Epithelial cell of prostate (primary cell): ENCODE measurements around the gene BORCS8.
A peak's percentile ranks its signal among the peaks of the same experiment; 100 is the strongest.
"Not testable (repeated sequence)": the region's sequence is repeated elsewhere in the genome, so short reads cannot be mapped to it uniquely, and the experiment has no call there.

ENCODE experiments used
- DNase-seq: peaks from one replicate; pipeline ENCODE4 v3.0.0-alpha.2; 2011; ENCODE audit warnings: low read depth, low spot score
- H3K27ac ChIP-seq: fragments of 450-650 bp; 2 replicates; pipeline ENCODE4 v1.5.1; 2017; ENCODE audit warnings: mild to moderate bottlenecking

Gene BORCS8

DNA sequence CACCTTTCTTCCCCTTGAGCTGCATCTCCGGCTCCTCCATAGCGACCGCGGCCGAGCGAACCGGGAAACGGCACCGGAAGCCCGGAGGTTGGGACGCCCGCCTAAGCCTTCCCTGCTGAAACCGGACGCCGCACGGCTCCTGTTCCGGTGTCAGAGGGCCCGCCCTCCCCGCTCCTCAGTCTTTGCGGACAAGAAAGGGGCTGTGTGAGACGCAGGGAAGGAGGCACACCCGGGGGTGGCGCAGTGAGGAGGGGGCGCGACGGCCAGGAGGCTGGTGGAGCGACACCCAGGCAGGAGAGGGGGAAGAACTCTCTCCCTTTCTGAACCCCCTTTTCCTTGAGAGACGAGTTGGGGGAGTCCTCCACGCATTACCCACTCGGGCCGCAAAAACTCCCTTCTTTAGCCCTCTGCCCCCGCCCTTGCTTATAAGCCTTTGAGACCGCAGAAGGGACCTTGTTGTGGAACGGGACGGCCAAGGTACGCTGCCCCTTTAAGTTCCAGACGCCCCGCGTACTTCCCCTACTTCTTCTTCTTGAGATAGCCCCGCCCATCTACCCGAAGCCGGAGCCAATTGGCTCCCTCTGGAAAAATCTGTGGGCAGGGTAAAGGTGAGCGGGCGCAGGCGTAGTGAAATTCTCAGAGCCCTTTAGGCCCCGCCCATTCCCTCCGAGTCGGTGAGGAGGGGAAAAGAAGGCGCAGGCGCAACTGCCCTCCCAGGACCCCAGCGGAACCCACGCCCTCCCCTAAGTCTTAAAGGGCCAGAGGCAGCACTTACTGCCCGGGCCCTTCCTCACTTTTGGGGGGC is at the start of gene BORCS8, which contains the start of gene RFXANK:
TSS of gene BORCS8 (minus strand) at position 75 of the 805 bp plus-strand sequence. CDS start at position 40, 35 bp downstream.
TSS of gene RFXANK (plus strand) at position 181 of the 805 bp plus-strand sequence. CDS start 1,689 bp downstream, outside the sequence.
- peak within 1 kb of the TSS; percentile 94 for H3K27ac ChIP-seq
- peak; percentile 85 for DNase-seq

DNA sequence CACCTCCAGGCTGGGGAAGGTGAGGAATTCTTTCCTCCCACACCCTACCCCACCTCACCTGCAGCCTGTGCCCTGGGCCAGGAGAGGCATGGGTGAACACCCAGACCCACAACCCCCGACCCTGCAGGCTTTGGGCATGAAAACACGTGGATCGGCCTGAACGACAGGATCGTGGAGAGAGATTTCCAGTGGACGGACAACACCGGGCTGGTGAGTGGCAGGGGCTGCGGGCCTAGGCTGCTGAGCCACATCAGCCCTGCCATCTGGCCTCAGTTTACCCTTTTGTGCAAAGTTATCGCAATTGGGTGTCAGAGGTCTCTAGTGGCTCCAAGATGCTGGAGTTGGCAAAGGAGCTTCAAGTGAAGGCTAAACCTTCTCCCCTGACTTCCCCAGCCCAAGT is 48.5 kb upstream of the BORCS8 start:
- no peak overlapping the region for H3K27ac ChIP-seq
- DNase-seq = no peak

DNA sequence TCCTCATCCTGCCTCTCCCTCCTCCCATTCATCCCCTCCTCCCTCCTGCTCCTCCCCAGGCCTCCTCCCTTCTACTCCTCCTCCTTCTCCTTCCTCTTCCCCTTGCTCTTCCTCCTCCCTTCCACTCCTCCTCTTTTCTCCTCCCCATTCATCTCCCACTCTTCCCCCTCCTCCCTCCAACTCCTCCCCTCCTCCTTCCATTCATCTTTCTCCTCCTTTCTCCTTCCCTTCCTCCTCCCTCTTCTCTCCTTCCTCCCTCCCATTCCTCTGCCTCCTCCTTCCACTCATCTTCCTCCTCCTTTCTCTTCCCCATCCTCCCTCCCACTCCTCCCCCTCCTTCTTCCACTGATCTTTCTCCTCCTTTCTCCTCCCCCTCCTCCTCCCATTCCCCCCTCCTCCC is 47.7 kb upstream of the BORCS8 start:
- no peak for DNase-seq
- H3K27ac ChIP-seq = no peak overlapping the region

DNA sequence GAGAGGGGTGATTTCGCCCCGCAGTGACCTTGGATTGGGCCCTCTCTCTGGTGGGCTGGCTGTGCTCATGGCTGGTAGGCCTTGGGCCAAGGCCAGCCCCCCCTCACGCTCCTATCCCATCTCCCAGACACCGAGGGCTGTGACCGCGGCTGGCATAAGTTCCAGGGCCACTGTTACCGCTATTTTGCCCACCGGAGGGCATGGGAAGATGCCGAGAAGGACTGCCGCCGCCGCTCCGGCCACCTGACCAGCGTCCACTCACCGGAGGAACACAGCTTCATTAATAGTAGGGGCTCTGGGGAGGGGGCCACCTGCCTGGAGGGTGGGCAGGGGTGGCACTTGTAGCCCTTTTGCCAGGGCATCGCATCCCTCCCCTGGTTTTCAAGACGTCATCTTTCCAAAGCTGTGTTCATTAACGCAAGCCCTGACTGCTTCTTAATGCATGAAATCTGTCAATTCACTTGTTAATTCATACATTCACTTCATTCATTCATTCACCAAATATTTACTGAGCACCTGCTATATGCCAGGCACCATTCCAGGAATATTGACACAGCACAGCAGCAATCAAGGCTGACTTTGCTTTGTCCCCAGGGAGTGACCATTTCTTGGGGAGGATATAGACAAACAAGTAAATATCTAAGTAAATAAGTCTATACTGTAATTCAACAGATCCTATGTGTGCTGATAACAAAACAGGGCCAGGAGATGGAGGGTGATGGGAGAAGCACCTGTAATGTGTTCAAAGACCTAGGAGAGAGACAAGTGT is 46.4 kb upstream of the BORCS8 start:
- no peak for DNase-seq
- H3K27ac ChIP-seq = no peak overlapping the region

DNA sequence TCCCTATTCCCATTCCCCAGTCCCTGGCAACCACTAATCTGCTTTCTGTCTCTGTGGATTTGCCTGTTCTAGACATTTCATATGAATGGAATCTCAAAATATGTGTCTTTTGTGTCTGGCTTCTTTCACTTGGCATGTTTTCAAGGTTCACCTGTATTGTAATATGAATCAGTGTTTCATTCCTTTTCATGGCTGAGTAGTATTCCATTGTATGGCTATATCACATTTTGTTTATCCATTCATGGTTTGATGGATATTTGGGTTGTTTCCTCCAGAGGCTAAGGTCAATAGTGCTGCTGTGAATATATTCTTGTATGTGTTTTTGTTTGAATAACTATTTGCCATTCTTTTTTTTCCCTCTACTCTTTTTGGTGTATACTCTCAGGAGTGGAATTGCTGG is 44.2 kb upstream of the BORCS8 start:
- H3K27ac ChIP-seq = no peak overlapping the region
- DNase-seq = no peak

DNA sequence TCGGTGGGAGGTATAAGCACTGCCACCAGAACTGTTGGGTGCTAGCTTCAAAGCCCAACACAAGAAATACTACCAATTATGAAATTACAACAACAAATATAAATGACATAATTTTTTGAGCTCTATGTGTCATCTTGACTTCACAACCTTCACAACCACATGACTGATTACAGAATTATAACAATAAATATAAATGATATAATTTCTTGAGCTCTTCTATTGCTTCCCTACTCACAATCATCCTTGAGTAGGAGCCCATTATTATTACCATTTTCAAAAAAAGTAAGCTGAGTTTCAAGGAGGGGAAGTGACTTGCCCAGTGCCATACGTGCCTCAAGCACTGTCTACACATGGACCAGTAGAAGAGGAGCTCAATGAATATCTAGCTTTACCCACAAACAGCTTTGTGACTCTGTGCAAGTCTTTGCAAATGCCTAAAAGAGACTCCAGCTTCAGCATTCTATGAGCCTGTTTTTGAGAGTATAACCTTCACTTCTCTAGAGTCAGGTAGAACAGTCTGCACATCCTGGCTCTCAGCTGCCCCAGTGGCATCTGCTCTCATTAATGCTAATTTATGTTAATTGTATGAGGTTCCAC is 42.4 kb upstream of the BORCS8 start:
- no peak for DNase-seq

DNA sequence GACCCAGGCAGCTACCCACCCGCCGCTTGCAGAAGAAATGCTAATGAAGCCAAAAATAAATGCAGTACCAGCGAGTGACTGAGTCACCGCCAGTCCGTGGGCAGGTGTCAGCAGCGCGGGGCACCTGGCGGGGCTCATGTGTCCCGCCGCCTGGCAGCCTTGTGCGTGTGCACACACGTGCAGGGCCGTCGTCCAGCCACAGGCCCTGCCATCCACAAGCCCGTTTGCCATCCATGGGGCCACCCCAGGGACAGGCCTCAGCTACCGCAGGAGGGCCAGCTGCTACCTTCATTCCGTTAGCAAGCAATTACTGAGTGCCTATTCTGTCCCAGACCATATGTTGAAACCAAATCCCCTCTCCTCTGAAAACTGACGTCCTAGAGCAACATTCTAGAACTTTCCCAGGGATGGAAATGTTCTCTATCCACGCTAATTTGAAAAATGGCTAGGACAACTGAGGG is 40.3 kb upstream of the BORCS8 start:
- H3K27ac ChIP-seq = no peak overlapping the region
- no peak for DNase-seq

More for the DNA sequence above, 42.4 kb upstream of the BORCS8 start:
- H3K27ac ChIP-seq = no peak overlapping the region

DNA sequence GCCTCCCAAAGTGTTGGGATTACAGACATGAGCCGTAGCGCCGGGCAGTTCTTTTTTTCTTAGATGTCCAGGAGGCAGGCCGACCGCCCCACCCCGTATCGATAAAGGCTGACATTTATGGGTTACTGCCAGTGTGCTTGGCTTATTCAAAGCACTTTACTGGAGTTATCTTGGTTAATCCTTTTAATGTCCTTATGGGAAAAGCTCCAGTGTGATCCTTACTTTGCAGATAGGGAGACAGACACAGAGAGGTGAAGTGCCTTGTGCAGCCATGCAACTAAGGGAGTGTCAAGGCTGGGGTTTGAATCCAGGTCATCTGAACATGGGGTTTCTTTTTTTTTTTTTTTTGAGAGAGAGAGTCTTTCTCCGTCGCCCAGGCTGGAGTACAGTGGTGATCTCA is 39.0 kb upstream of the BORCS8 start:
- H3K27ac ChIP-seq = no peak overlapping the region
- no peak for DNase-seq

DNA sequence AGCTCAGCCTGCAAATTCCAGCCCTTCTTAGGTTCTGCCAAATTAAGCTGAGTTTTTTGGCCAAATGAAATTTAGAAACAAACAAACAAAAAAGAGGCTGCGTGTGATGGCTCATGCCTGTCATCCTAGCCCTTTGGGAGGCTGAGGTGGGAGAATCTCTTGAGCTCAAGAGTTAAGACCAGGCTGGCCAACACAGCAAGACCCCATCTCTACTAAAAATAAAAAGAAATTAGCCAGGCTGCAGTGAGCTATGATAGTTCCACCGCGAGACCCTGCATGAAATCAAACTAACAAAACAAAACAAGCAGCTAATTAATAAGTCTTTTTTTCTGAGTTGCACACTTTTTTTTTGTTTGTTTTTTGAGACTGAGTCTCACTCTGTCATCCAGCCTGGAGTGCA is 37.7 kb upstream of the BORCS8 start:
- H3K27ac ChIP-seq = no peak overlapping the region
- no peak for DNase-seq

DNA sequence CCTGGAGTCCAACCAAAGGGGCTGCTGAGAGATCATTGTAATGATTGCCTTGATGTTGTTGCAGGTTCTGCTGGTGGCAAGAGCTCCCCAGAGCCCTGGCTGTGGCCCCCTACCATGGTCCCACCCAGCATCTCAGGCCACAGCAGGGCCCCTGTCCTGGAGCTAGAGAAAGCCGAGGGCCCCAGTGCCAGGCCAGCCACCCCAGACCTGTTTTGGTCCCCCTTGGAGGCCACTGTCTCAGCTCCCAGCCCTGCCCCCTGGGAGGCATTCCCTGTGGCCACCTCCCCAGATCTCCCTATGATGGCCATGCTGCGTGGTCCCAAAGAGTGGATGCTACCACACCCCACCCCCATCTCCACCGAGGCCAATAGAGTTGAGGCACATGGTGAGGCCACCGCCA is 35.3 kb upstream of the BORCS8 start:
- H3K27ac ChIP-seq = no peak overlapping the region
- DNase-seq = no peak

DNA sequence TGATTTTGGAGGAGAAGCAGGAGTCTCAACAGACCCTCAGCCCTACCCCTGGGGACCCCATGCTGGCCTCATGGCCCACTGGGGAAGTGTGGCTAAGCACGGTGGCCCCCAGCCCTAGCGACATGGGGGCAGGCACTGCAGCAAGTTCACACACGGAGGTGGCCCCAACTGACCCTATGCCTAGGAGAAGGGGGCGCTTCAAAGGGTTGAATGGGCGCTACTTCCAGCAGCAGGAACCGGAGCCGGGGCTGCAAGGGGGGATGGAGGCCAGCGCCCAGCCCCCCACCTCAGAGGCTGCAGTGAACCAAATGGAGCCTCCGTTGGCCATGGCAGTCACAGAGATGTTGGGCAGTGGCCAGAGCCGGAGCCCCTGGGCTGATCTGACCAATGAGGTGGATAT is 34.7 kb upstream of the BORCS8 start:
- no peak for DNase-seq
- H3K27ac ChIP-seq = no peak overlapping the region

DNA sequence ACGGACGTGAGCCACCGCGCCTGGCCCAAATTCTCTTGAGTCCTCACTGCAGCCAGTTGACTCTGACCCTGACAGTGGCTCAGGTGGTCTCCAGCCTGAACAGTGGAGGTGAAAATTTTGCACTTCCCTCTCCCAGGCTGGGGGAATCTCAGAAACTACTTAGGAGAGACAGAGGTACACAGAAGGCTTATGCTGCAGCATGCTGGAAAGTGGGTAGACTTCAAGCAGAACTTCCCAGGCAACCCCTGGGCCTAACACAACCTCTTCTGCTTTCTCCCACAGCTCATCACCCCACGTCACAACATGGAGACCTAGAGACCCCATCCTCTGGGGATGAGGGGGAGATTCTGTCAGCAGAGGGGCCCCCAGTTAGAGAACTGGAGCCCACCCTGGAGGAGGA is 34.3 kb upstream of the BORCS8 start:
- no peak overlapping the region for H3K27ac ChIP-seq
- no peak for DNase-seq

DNA sequence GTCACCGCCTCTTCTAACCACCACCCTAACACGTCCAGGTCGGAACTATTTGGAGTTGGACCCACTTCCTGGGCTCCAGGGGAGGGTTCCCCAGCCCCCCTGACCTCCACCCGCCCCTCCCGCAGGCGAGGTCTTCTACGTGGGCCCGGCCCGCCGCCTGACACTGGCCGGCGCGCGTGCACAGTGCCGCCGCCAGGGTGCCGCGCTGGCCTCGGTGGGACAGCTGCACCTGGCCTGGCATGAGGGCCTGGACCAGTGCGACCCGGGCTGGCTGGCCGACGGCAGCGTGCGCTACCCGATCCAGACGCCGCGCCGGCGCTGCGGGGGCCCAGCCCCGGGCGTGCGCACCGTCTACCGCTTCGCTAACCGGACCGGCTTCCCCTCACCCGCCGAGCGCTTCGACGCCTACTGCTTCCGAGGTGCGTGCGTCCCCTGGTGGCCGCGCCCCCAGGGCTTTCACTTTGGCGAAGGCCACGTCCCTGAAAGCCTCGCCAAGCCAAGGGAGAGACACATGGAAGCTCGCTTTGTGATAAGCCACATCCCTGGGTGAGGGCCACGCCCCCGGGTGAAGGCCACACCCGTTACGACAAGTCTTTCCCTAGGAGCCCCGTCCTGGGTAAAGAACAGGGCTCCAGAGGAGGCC is 33.0 kb upstream of the BORCS8 start:
- no peak for DNase-seq
- H3K27ac ChIP-seq = no peak overlapping the region

DNA sequence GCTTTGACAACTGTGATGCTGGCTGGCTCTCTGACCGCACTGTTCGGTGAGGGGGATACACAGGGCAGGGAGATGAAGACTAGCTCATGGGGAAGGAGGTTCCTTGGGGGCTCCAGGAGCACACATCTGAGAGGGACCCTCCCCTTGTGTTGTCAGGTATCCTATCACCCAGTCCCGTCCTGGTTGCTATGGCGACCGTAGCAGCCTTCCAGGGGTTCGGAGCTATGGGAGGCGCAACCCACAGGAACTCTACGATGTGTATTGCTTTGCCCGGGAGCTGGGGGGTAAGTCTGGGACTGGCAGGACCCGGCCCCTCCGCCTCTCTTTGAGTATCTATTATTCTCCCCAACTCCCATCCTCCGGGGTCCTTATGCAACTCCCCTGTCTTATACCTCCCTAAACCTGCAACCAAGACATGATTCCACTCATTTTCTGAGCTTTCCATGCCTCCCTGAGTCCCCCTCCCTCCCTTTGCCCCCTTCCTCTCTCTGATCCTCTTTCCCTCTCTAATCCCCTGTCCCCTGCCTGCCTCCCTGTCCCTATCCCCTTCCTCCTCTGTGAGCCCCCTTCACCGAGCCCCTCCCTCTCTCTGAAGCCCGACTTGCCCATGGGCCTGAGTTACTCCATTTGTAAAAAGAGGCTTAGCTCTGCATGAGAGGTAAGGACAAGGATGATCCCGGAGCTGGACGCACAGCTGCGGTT is 32.3 kb upstream of the BORCS8 start:
- H3K27ac ChIP-seq = no peak overlapping the region
- no peak for DNase-seq

DNA sequence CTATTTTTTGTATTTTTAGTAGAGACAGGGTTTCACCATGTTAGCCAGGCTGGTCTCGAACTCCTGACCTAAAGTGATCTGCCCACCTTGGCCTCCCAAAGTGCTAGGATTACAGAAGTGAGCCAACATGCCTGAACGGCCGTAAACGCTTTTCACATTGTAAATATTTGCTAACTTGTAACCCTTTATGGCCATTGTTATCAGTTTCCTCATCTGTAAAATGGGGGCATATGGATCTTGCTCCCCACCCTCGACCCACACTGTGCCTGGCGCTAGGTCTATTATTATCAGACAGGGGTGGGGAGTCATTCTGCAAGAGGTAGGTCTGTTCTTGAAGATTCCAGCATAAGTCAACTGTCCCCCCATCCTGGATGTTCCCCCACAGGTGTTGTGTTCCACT is 31.7 kb upstream of the BORCS8 start:
- no peak for DNase-seq
- H3K27ac ChIP-seq = no peak overlapping the region

DNA sequence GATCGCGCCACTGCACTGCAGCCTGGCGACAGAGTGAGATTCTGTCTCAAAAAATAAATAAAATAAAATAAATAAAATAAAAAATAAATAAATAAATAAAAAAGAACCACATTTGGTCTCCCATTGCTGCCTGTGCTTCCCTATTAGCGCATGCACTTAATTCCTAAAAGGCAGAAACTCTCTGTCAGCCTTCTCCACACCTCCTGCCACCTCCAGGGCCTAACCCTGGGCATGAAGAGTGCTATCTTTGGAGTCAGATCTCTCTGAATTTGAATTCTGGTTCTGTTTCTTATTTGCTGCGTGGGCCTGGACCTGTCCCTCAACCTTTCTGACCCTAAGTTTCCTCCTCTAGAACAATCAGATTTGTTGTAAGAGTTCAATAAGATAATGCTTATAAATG is 31.1 kb upstream of the BORCS8 start:
- no peak for DNase-seq
- no peak overlapping the region for H3K27ac ChIP-seq

DNA sequence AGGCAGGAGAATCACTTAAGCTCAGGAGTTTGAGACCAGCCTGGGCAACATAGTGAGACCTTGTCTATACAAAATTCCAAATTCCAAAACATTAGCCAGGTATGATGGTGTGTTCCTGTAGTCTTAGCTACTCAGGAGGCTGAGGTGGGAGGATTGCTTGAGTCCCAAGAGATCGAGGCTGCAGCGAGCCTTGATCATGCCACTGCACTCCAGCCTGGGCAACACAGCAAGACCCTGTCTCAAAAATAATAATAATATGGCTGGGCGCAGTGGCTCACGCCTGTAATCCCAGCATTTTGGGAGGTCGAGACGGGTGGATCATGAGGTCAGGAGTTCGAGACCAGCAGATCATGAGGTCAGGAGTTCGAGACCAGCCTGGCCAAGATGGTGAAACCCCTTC is 29.0 kb upstream of the BORCS8 start:
- not testable (repeated sequence) for DNase-seq, H3K27ac ChIP-seq

DNA sequence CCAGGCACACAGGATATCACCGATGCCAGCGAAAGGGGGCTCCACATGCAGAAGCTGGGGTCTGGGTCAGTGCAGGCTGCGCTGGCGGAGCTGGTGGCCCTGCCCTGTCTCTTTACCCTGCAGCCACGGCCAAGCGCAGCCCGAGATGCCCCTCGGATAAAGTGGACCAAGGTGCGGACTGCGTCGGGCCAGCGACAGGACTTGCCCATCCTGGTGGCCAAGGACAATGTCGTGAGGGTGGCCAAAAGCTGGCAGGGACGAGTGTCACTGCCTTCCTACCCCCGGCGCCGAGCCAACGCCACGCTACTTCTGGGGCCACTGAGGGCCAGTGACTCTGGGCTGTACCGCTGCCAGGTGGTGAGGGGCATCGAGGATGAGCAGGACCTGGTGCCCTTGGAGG is 27.0 kb upstream of the BORCS8 start:
- H3K27ac ChIP-seq = no peak overlapping the region

DNA sequence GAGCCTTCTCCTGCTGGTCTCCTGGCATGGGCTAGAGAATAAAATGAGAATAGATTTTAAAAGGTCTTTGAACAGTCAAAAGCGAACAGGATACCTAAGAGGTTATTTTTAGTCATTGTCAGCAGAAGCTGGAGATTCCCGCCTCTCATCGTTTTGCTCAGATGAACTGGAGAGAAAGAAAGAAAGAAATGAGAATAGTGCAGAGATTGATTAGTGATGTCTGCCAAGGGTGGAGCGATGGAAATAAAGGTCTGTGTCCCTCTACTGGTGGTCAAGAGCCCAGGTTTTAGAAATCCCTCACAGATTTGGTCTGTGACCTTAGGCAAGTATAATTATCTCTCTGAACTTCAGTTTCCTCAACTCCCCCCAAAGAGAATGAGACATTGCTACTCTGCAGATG is 25.1 kb upstream of the BORCS8 start:
- no peak for DNase-seq

More for the DNA sequence above, 27.0 kb upstream of the BORCS8 start:
- DNase-seq = no peak

DNA sequence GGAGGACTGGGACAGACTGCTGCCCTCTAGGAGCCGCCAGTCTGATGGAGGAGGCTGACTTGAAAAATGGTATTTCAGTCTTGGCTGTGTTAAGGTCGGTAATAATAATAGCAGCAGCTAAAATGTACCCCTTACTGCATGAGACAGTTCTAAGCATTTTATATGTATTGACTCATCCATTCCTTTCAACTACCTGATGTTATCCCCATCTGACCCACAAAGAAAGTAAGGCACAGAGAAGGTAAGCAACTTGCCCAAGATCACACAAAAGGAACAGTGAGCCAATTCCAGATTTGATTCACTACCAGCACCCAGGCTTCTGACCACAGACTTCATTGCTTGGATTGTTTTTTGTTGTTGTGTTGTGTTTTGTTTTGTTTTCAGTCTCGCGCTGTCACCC is 23.8 kb upstream of the BORCS8 start:
- no peak overlapping the region for H3K27ac ChIP-seq
- DNase-seq = no peak

More for the DNA sequence above, 25.1 kb upstream of the BORCS8 start:
- H3K27ac ChIP-seq = no peak overlapping the region
